NCI-H526 treated with DMSO at 0.1 percent for 48 hours (cell line): Measurements from ENCODE around the gene SMIM17.
"Not testable (repeated sequence)": the region's sequence is repeated elsewhere in the genome, so short reads cannot be mapped to it uniquely, and the experiment has no call there.

ENCODE experiments used
- DNase-seq: peaks from one replicate; lab custom pipeline; 2025; lab: John Stamatoyannopoulos, UW

The SMIM17 gene

GRCh38 chr19:56660381-56661107 is 17.6 kb downstream of the SMIM17 start:
- no peak for DNase-seq

- no peak for DNase-seq
Observed at GRCh38 chr19:56661248-56661647, 18.3 kb downstream of the SMIM17 start.

DNA sequence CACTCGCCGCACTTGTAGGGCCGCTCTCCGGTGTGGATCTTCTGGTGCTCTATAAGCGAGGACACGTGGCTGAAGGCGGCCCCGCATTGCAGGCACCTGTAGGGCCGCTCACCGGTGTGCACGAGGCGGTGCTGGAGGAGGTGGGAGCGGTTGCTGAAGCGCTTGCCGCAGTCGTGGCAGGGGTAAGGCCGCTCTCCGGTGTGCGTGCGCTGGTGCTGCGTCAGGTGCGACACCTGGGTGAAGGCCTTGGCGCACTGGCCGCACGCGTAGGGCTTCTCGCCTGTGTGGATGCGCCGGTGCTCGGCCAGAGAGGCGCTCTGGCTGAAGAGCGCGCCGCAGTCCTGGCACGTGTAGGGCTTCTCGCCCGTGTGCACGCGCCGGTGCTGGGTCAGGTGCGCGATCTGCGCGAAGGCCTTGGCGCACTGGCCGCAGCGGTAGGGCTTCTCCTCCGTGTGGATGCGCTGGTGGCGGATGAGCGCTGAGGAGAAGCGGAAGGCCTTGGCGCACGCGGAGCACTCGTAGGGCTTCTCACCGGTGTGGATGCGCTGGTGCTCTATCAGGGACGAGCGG is 21.1 kb downstream of the SMIM17 start:
- DNase-seq: no peak

GRCh38 chr19:56664511-56664910 is 21.6 kb downstream of the SMIM17 start:
- no peak for DNase-seq

DNA sequence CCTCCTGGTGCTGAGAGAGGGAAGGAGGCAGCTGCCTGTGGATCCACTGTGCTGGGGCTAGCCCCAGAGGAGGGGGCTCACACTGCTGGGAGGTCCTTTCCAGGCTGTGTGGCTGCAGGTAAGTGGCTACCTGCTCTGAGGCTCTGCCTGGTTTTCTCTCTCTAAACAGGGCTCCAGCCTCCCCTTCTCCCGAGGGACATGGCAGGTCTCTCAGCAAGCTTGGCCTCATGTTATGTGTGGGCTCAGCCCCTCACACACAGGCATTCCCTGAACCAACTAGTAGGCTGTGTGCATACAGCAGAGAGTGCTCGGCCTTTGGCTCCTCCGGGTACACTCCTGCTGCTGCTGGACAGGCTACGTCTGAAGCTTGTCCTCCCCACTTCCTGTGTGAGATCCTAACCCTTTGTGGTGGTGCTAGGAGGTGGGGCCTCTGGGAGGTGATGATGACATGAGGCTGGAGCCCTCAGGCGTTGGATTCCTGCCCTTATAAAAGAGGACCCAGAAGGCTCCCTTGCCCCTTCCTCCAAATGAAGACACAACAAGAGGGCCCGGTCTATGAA is 24.4 kb downstream of the SMIM17 start:
- no peak for DNase-seq

DNA sequence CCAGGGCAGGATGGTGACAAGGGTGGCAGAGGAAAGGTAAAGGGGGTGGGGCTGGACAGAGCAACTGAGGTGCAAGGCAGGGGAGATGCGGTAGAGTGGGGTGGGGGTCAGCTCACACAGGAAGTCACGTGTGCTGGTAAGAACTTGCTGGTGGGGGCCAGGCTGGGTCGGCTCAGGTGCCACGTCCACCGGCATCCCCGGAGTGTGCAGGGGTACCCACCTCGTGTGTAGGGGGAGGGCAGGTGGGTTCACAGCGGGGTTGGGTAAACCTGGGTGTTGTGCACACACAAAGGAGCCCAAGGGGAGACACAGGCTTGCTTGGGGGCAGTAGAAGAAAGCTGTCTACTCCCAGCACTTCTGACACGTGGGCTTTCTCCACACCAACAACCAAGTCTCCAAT is 25.7 kb downstream of the SMIM17 start:
- DNase-seq: no peak

DNA sequence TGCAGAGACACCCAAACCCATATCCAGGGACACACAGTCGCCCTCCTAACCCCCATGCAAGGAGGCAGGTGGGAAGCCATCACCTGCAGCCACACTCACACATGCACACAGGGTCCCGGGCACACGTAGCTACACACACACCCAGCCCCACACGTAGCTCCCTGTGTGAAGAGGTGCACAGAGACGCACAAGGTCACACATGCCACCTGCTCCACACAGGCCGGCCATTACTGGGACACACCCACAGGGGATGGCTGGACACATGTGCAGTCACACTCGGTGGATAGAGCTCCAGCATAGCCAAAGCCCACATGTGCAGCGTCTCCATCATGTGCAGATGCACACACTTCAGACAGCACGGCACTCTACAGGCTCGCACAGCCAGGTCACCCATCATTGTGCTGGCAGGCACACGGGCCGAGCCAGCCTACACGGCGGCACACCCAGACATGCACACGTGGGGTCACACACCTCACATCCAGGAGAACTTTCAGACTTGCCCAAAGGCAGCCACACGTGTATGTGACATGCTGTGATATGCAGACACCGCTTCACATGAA is 27.5 kb downstream of the SMIM17 start:
- DNase-seq: no peak

GRCh38 chr19:56670961-56671612 is 28.1 kb downstream of the SMIM17 start:
- DNase-seq: peak; percentile 45

DNA sequence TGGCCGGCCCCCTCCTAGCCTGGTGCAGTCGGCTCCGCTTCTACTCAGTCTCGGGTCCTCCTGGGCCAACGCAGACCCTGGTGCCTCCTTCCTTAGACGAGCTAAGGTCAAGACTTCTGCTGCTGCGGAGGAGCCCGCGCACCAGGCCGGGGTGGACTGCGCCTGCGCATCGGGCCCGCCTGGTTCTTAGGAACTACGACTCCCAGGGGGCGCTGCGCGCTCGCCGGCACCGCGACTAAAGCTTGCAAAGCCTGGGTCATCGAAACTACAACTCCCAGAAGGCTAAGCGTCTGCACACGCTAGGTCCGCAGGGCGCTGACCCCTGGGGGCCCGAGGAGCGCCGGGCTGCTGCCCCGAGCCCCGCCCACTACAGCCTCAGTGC is 28.6 kb downstream of the SMIM17 start, which contains the start of gene ZNF835:
TSS of gene ZNF835 (minus strand) at position 145 of the 382 bp plus-strand sequence. CDS start 6,559 bp downstream, outside the sequence.
- DNase-seq: peak; percentile 49

- DNase-seq: not testable (repeated sequence)
Observed at GRCh38 chr19:56672610-56673009, 29.7 kb downstream of the SMIM17 start.

GRCh38 chr19:56678205-56678604 is 35.2 kb downstream of the SMIM17 start:
- DNase-seq: no peak

GRCh38 chr19:56681702-56682101 is 38.7 kb downstream of the SMIM17 start:
- no peak for DNase-seq

DNA sequence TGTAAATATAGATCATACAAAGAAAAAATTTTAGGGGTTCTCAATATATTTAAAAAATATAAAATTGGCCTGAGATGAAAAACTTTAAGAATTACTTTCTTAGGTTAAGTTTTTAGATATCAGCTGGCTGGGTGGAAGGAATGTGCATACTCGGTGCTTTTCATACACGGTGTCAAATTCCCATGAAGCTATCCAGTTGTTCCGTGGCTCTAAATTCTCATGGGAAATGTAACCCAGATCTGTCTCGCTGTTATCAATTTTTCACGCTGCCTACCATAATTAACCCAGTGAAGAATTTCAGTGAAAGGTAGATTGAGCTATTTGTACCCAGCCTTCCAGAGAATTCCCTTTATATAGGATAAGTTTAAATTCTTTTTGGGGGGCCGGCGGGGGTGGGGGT is 40.2 kb downstream of the SMIM17 start:
- DNase-seq: no peak

DNA sequence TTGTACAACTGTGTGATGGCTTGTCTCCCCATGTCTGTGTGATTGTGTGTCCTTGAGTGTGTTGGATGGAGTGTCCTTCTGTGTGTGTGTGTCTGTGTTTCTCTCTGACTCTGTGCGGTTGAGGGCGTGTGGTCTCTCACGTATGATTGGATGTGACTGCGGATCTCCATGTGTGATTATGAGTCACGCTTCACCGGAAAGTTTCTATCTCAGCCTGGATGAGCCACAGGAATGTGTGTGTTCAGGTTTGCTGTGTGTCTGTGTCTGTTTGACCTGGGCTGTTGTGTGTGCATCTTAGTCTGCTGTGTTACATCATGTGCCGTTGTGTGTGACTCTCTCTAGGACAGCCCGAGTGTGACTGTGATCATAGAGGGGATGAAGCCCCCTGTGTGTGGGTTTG is 44.1 kb downstream of the SMIM17 start:
- no peak for DNase-seq

DNA sequence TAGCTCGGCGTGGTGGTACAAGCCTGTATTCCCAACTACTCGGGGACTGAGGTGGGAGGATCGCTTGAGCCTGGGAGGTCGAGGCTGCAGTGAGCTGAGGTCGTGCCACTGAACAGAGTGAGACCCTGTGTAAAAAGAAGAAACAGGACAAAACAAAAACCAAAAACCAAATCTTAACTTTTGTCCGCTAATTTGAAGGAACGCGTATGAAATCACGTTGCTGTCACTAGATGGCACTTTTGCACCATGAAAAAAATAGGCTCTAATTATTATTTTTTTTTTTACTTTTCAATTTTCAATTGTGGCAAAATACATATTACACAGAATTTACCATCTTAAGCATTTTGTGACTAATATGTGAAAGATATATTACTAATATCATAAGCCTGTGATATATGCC is 46.2 kb downstream of the SMIM17 start:
- no peak for DNase-seq

DNA sequence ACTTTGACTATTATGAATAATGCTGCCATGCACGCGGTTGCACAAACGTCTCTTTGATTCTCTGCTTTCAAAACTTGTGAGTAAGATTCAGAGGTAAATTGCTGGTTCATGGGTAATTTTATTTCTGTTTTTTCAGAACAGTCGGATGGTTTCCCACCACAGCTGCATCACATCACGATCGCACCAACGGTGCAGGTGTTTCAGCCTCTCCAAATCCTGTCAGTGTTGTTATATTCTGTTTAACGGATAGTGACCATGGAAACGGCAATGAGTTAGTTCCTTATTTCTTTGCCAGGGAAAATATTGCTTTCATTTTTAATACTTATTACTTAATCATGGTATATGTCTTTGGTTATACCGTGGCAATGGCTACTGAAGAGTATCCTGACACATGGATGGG is 47.7 kb downstream of the SMIM17 start:
- no peak for DNase-seq

DNA sequence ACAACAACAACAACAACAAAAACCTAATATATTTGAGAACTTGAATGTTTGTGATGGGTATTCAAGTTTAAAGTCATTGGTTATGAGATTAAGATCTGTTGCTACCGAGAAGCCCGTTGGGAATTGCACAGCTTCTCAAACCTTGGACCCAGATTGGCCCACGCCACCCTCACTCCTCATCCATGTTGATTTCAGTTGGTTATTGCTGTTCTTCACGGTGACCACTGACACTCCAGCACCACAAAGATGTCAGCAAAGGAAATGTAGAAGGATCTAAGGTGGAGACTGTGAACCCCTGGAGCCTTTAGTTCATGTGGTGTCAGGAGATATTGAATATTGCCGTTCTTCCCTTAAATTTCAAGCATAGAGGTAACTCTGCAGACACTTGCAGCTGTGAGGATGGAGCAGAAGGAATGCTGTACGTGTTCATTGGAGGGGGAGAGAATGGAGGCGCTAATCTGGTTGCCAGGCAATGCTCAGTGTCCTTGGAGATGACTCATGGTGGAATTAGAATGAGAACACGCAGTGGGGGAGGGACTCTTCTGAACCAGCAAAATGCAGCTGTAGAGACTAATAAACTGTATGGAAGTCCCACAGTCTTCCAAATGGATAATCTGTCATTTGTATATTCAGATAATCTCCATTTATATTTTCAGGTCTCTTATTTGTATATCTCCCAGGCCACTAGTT is 49.4 kb downstream of the SMIM17 start:
- DNase-seq: no peak

GRCh38 chr19:56699552-56699951 is 56.6 kb downstream of the SMIM17 start:
- no peak for DNase-seq

GRCh38 chr19:56701895-56702294 is 58.9 kb downstream of the SMIM17 start:
- DNase-seq: no peak

DNA sequence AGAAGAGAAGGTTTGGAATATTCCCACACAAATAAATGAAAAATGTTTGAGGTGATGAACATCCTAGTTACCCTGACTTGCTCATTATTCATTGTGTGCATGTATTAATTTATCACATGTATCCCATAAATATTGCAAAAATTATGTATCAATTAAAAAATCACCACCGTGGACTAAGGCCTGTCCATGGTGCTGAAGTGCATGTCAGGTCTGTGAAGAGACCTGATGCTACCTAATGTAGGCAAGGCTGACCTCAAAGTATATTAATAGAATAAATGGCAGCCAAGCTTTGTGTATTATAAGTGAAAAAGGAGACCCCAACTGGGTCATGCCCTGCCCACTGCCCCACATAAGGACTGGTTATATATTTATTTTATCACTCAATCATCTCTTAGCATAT is 63.0 kb downstream of the SMIM17 start:
- no peak for DNase-seq
